NCI-H1105 (cell line): ENCODE measurements around the gene OAF.
"Not testable (repeated sequence)": the region's sequence is repeated elsewhere in the genome, so short reads cannot be mapped to it uniquely, and the experiment has no call there.

ENCODE experiments used
- DNase-seq: peaks from one replicate; lab custom pipeline; 2025; lab: John Stamatoyannopoulos, UW

The OAF gene

DNA sequence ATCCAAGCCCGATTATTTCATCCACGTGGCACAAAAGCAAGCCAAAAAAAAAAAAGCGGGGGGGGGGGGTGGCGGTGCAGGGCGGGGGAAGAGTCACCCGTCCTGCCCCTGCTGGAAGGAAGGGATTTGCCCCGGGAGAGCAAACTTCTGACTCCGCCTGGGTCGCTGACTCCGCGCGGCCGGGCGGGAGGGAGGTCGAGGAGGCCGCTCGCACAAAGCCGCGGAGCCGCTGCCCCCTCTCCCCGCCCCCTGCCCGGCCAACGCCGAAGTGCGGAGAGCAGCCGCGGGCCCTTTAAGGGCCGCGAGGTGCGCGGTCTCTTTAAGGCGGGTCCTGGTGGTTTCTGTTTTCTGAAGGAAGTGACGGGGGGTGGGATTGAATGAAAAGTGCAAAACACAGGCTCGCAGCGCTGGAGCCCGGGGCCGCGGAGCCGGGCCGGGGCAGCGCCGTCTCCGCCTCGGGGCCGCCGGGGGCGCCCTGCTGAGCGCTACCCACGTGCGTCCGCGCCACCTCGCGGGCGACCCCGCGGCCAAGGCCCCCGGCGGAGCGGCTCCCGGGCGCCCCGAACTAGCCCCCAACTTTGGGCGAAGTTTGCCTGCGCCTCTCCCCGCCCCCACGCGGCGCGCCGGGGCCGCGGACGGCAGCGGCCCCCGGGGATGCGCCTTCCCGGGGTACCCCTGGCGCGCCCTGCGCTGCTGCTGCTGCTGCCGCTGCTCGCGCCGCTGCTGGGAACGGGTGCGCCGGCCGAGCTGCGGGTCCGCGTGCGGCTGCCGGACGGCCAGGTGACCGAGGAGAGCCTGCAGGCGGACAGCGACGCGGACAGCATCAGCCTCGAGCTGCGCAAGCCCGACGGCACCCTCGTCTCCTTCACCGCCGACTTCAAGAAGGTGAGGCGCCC is at the start of gene OAF:
Gene OAF, plus strand, starts transcription at position 407 of the 896 bp plus-strand sequence. Its CDS starts 248 bp downstream, at position 655.
- DNase-seq: peak; percentile 52

DNA sequence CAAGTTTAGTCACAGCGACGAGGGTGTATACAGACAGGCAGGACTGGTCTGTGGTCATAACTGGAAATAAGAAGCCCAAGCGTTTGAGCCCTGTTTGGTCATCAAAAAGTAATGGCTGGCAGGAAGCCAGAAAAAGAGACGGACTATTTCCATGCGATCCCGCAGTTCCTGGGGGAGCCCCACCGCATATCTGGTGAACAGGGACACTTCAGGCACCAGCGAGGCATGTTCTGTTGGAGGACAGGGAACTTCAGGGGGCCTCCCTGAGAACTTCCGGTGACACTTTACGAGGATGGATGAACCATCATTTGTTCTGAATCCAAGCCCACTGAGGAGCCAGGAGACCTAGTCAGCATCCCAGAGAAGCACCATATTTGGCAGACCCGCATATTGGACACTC is 43.2 kb upstream of the OAF start:
- DNase-seq: no peak

DNA sequence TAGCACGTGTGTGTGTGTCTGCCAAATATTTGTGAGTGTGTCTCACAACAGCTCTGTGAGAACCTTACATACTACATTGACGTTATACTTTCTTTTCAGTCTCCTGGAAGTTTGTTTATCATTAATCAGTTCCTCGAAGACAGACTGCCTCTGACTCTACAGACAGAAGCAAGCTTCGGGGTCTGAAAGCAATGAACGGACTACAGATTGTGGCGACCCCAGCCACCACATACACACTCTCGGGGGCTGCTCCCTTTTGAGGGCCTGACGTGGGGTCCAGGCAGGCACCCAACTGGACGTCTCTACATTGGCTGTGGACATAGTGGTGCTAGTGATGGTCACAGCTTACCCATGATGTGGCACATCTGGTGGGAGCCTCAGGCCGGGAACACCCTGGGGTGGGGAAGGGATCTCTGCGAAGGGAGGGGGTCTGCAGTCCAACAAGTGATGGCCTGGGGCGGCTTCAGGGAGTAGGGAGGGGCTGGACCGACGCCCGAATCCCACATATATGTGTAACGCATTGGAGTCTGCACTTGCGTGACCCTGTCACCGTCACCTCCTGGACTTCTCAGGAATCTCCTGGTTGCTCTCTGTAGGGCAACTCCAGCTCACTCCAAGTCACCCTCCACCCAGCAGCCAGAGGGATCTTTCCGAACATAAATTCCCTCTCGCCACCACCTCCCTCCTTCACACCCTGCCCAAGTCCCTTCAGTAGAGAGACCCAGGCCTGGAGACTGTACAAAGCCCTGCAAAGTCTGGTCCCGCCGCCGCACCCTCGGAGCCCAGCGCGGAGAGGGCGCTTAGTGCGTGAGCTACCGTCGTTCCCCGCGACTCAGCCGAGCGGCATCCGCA is 42.5 kb upstream of the OAF start:
- no peak for DNase-seq

DNA sequence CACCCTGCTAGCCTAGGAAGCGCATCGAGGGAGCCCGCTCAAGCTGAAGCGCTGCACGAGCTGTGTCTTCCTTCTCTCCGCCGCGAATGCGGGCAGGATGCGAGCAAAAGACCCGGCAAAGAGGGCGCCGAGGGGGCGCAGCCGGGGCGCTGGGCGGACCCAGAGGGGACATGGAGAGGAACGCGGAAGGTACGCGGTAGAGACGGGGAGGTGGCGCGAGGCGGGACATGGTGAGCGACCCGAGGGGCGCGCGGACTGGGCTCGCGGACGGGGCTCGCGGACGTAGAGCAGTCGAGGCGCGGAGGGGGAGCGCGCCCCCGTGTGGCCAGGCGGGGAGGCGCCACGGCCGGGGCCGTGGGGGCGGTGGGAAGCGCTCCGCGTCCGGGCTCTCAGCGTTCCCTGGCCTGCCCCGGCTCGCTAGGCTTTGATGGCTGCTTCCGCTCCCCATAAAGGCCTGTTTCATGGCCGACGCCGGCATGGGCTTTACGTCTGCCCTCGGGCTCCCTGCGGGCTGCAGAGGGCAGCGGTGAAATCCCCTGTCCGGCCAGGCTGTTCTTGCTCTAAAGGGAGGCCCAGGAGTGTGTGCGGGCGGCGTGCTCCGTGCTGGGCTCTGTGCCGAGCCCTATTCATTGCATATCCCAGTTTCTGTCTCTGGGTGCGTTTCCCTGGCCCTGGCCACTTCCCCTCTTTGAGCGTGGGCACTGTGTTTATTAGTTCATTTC is 41.7 kb upstream of the OAF start:
- peak; percentile 81 for DNase-seq

DNA sequence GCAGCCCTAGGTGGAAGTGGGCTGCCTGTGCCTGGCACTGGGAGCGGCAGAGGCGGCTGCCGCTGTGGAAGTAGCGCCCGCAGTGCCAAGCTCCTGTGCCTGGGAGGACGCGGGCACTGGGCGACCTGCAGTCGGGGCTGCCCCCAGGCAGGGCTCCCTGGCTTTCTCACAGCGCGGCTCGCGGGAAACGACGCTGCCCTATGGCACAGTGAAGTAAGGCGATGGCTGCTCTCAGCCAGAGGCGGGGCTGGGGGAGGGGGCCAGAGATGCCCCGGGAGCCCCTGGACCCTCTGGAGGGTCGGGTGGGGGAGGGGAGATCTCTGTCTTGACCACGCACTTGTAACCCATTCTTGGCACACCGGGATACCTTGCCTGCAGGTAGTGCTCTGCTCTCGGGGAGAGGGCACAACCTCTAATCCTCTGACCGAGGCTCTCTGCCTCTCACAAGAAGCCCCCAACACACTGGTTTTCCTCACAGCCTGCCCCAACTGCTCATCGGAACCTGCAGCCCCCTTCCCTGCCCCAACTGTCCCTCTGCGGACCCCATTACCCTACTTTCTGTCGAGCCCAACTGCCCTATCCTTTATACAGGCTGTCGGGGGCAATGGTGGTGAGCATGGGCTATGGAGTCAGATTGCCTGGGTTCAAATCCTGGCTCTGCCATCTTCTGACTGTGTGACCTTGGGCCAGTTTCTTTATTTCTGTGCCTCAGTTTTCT is 40.7 kb upstream of the OAF start:
- DNase-seq: no peak

DNA sequence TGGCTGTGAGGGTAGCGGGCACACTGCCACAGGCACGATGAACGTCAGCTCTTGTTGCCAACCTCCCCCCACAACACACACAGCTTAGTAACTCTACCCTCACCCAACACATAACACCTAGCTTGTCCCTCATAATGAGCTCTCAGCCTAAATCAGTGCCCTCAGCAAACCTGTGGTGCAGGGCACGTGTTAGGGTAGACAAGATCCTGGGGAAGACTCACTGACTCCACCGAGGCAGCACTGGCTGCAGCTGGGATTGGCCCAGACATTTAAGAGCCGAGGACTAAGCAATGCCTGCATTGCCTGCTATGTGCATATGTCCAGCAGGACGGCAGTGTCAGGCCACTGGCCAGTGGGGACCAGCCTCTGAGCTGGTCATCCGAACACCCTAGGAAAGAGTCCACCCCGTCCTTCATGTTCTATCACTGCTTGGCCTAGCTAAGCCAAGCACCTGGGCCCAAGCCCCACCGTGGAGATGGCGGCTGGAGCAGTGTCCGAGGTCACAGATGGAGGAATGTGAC is 40.0 kb upstream of the OAF start:
- no peak for DNase-seq

DNA sequence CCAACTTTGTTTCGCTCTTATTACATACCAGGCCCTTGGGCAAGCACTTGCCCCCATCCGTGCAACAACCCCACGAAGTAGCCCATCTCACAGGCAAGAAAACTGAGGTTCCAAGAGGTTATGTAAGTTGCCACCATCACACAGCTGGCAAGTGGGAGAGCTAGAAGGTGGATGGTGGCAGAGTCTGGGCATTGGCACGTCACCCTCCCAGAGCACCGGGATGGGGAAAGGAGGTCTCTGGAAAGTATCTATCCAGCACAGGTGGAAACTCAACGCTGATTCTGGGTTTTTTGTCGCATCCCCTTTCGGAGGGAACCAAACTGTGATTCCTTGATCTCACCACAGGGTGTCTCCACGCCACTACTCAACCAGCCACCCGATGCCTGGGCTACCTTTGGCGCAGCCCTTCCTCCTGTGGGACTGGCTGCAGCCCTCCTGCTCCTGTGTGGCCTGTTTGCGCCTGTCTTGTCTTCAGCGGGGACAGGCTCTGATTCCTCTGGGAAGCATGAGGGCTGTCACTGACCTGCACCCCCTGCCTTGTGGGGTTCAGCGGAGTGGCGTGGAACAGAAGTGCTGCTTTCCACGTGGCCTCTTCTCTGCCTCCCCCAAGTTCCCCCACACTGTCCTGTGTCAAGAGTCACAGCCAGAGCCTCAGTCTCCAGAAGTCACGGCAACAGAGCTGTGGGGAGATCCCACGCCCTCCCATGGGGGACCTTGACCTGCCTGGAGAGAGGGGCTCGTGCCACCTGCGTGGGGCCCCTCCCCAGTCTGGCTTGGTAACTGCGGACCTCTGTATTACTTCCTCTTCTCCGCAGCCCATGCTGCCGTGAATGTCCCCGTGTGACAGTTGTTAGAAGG is 38.5 kb upstream of the OAF start:
- DNase-seq: peak; percentile 45

DNA sequence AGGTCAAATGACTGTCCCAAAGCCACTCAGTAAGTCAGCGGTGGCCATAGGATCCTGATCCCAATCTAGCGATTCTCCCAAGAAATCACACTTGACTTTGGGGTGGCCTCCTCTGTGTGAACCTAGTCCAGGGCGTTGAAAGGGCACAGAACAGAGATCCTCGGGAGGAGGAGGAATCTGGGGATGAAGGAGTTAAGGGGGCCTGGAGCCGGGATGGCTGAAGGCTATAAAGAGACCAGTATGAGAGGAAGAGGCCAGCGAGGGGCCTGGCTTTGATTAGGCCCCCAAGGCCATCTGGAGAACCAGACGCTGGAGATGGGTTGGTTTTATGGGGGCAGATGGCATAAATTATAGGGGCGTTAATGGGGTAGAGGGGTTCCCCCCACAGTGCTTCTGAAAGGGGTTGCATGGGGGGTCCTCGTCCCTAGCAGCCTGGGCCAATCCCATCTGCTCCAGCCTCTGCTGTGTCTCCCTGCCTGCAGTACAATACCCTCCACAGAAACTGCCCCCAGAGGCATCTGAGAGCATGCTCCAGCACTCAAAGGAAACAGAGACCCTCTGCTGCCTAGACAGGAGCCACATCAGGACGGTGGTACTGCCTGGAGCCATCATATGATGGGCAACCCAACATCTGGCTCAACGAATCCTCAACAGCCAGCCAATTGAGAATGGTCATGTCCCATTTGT is 37.7 kb upstream of the OAF start:
- DNase-seq: no peak

DNA sequence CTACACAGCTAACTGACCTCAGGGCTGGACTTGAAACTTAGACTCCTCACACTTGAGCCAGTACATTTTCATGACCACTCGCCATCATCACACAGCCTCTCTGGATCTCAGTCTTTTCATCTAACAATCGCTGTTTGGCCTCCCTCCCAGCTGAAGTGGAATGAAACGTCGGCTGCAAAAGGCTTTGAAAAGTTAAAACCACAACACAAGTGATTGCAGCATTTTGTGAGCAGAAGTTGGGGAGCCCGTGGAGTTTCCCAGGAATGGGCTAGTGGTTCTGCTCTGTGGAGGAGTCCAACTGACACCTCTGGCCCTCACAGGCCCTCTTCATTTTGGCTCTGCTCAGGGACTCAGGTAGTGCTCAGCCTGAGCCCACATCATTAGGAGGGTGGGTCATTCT is 37.0 kb upstream of the OAF start:
- no peak for DNase-seq

DNA sequence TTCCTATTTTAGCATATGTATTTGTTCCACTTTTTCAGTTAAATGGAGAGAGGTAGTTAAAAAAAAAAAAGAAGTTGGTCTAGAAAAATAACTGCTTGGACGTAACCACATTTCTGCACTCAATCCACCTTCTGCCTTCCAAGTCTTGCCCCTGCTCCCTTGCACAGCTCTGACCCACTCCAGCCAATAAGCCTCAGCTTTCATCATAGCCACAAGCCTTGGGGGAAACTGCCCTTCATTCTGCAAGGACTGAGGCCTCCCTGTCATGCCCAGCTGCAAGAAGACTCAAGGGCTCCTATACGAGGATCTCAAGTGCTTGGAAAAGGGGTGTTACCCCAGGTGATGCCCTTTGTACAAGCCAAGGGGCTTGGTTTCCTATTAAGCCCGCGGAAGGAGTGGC is 36.0 kb upstream of the OAF start:
- no peak for DNase-seq

DNA sequence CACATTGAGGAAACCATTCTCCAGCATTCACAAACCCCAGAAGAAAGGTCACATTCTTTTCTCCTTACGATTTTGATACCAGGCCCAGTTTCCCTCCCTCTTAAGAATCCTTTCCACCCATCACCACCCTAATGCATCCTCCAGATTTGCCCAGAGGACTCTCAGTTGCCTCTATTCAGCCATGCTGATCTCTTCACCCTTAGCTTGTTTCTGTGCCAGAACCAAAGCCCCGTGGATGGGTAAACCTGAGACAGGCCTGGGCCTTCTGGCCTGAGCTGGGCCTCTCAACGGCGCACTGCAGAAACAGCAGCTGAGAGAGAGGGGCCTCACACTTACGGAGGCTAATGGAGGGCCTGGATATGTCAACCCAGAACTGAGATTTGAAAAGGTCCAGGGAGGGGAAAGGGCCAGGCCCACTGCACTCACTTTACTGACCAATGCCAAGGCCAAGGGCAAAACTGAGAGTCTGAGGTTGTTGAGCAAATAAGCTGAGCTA is 32.2 kb upstream of the OAF start:
- DNase-seq: no peak

DNA sequence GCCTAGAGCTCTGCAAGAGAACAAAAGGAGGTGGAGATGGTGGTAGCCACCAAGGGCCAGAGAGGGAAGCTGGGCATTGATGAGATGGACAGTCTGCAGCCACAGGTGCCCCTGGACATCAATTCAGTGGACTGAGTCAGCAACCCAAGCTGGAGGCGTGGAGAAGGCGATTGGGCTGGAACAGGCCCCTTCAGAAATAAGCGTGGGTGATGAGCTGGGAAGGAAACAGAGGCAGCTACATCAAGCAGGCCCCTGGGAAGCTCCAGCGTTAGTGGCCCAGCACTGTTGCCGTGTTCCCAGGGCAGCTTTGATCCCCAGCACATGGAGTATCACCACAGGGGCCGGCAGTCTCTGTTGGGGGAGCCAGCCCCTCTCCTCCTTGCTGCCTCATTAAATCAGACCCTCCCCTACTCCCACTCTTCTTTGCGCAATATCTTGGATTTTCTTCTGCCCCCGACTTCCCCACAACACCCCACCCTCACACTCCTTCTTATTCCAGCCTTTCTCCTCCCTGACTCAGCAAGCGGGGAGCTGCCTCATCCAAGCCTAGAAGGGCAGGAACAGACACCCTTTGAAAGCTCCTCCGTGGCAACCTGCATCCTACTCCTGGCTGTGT is 31.7 kb upstream of the OAF start:
- DNase-seq: no peak

DNA sequence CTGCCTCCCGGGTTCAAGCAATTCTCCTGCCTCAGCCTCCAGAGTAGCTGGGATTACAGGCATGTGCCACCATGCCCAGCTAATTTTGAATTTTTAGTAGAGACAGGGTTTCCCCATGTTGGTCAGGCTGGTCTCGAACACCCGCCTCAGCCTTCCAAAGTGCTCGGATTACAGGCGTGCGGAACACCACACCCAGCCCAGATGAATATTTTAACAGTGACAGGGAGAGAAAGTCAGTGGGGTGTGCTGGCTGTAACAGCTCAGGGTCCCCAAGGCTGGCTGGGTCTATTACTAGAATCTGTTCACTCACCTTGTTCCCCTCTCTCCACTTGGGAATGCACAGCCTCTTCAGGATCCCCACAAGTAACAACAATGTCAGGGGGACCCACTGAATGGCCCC is 30.8 kb upstream of the OAF start:
- not testable (repeated sequence) for DNase-seq

DNA sequence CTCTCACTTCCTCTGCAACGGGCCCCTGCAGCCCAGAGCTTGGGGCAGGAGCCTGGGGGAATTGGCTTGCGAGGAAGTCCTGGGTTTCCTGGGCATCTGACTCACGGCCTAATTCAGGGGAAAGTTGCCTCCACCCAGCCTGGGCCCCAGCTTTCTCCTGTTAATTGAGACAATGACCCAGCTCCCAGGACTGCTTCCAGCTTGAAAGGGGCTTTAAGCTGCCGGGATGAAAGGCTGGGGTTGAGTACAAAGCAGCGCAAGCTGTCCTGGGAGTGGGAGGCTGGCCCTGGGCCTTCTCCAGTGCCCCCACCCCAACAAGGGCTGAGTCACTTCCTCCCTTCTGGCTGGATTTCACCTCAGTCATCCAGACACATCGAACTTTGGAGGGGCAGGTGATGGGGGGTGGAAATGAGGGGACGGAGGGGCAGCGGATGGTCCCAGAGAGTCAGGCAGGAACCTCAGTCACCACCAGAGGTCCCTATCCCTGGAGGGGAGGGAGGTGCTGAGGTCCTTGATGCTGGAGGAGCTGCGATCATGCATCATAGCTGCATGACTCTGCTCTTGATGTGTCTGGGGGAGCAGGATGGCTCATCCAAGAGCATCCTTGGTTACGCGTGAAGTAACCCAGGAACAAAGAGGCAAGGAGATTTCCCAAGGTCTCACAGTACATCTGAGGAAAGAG is 30.1 kb upstream of the OAF start:
- no peak for DNase-seq

DNA sequence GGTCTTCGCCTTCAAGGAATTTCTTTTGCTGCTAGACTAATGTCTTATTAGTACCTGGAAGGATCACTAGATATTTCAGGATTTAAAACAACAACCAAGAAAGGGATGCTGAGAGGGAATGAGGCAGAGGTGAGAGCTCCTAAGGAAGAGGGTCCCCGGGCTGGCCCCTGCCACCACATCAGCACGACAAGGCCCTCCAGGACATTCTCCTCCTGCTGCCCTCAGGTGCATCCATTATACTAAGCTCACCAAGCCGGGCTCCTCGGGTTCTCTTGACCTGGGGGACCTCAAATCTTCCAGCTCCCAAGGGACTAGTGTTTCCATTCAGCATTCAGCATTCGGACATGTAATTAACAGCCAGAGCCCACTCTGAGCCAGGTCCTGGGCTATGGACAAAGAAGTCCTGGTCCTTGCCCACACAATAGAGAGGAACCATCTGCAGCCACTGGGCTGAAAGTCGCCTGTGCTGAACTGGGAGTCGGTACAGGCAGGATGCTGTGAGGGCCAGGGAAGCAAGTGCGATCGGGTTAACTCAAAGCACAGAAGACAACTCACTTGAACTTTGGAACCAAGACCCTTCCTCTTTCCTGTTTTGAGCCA is 29.4 kb upstream of the OAF start:
- no peak for DNase-seq

DNA sequence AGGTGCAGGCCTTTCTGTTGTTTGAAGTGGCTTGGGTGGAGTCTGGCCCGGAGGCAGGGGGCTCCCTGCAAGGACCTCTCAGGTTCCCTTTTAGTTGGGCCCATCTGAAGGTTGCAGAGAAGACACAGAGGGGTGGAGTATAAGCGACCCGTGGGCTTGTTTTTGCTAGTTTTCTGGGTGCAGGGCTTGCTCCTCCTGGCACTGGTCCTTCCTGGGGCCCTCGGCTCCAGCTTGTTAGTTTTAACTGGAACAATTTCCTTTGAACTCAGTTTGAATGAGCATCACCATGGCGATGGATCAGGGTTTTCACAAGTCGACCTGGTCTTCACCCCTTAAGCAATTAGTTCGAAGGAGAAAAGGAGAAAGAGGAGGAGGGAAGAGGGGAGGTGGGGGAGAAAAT is 28.5 kb upstream of the OAF start:
- no peak for DNase-seq

DNA sequence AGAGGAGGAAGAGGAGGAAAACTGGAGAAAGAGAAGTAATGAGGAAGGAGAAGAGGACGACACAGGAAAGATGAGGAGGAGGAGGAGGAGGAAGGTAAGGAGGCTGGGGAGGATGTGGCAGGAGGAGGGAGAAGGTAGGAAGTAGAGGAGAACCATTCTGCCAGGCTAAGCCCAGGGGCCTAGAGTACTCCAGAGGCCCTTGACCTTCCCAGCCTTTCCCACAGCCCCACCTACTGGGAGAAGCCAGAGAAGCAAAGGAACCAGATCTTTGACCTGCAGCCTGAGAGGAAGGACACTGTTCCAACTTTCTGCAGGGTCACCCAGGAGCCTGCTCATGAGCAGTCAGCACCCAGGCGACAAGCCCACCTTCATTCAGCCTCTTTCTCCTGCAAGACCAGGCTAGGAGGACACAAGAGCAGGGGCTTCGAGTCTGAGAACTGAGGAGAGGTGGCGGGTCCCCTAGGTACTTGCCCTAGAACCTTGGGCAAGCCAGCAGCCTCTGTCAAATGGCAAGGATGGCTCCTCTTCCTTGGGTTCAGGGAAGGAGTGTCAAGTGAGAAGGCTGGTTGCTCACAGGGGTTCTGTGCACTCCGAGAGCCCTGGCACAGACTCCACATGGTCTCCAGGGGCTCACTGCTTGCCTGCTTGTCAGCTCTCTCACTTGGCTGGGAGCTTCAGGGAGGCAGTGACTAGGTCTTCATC is 27.9 kb upstream of the OAF start:
- peak; percentile 44 for DNase-seq

DNA sequence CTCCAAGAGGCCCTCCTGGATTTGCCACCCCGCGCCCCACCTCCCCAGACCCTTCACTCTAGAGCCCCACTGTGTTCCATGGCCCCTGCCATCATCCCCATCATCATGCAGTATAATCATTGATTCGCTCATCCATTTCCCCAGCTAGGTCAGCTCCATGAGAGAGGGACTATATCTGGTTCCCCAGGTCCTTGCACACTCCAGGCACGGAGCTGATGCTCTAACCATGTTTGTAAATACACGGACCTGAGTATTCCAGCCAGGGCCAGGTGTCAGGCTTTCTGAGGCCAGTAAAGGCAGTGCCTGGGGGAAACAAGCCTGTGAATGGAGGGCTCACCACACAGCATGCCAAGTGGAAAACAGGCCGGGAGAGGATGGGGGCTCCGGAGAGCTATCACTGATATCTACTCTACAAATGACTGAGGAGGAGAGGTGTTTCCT is 27.1 kb upstream of the OAF start:
- no peak for DNase-seq
